GM18951 (cell line): Measurements from ENCODE around the gene RPL28.

Experiments used
- POLR2A ChIP-seq: IDR thresholded peaks from 4 replicates; pipeline ENCODE4 v1.6.1; 2011; ENCODE audit warnings: mild to moderate bottlenecking; ENCODE audit not compliant: insufficient read length, insufficient read depth; ENCODE audit errors: extremely low read depth
- in situ Hi-C: fragments of 300-500 bp; cut with MboI; formaldehyde crosslinking; loops from one replicate; pipeline ENCODE4 v1.12.0; 2022; ENCODE audit warnings: low sequenced_read_pairs, mixed read lengths, inconsistent platforms; ENCODE audit not compliant: unreplicated experiment

The RPL28 gene

DNA sequence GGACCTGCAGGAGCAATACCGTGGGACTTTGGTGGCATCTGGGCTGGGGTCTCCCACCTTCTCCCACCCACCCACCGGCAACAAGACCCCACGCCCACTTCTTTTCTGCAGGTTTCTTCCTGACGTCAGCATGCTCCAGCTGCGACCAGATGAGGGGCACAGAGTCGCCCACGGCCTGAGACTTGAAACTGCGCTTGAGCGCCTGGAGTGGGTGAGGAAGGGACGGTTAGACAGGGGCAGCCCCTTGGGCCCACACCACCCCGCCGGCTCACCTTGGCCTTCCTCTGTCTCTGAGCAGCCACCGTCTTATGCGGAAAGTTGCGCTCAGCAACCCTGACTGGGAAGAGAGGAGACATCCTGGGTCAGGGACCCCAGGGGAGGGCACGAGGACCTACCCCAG, 24.8 kb upstream of the RPL28 start:
- TF ChIP-seq POLR2A: no peak
- in situ Hi-C loops: no loop called here

DNA sequence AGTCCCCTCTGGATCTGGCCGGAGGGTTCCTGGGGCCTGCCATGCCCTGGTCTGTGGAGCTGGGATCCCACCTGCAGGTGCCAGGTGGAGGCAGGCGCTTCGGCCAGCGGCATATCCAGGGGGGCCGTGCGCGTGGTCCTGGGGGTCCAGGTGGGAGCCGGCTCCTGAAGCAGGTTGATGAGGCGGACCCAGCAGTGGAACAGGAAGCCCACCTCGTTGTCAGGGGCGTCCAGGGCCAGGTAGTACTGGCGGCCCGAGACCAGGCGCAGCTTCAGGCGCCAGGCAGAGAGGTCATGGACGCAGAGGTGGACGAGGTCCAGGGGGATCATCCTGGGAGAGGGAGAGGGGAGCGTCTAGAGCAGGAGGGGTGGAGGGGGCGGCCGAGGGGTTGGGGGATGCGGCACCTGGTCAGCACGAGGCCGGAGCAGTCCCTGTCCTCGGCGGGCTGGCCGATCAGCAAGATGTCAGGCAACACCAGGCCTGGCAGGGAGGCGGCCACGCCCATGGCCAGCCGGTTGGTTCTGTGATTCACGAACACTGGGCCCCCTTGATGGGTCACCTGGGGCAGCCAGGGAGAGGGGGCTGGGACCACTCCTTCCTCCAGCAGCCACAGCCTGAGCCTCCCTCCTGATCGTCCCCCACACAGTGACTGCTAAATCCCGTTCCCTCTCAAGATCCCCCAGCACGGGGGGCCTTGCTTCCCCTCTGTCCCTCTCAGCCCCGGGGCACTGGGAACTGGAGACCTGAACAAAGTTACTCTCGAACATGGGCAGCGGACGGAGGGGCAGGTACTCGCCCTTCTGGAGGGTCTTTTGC, 23.4 kb upstream of the RPL28 start:
- in situ Hi-C loops: no loop called here

DNA sequence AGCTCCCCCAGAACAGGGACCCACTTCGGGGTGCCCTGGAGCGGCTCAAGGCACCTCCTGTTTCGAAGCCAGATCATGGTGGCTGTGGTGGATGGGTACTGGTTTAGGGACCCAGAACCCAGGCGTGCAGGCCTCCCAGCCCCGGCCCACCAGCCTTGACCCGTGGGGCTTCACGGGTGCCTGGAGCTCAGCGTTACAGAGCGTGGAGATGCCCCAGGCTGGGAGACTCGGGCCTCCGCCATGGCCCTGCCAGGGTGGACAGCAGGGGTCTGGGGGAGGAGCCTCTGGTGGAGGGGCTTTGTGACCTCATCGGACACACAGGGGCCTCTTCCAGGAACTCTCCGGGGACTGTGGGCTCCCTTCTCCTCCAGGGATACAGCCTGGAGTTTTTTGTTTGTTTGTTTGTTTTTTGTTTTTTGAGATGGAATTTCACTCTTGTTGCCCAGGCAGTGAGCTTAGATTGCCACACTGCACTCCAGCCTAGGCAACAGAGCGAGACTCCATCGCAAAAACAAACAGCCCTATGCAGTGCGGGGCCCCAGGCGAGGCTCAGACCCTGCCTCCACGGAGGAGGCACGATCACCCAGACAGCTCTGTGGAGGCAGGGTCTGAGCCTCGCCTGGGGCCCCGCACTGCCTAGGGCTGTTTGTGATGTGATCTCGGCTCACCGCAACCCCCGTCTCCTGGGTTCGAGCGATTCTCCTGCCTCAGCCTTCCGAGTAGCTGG, 22.6 kb upstream of the RPL28 start, which contains the start of gene GARIN5B:
Gene GARIN5B, minus strand, starts transcription at position 271 of the 727 bp plus-strand sequence. Its CDS starts 194 bp downstream, at position 77.
- in situ Hi-C loops: no loop called here
- TF ChIP-seq POLR2A: no peak

More for the DNA sequence above, 23.4 kb upstream of the RPL28 start:
- no peak for TF ChIP-seq POLR2A

GRCh38 chr19:55365245-55365644, 20.5 kb upstream of the RPL28 start:
- no peak for TF ChIP-seq POLR2A
- in situ Hi-C loops: no loop called here

DNA sequence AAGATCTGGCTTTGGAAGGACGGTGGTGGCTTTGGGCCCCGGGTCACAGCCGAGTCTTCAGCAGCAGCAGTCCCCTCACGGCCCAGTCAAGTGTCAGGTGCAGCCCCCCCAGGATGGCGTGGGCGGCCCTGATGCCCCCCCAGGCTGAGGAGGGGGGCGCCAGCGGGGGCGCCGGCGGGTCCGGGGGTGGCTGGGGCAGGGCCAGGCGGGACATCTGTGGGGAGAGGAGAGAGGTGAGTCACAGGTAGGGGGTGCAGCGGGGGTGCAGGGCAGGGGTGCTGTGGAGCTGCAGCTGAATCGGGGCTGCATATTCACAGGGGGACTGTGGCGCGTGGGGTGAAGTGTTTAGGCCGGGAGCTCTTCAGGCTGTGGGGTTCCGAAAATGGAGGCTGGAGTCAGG, 19.8 kb upstream of the RPL28 start:
- in situ Hi-C loops: no loop called here
- TF ChIP-seq POLR2A: no peak

DNA sequence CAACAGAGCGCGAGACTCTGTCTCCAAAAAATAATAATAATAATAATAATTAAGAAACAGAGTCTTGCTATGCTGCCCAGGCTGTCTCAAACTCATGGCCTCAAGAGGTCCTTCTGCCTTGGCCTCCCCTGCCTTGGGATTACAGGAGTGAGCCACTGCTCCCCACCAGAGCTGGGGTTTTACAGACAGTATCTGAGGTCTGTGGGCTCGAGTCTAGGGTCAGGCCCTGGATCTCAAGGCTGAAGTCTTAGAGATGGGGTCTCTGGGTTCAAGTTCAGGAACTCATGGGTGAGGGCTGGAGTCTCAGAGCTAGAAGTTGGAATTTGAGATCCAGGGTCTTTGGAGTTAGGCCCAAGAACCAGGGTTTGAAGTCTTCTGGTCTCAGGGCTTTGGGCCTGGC, 18.9 kb upstream of the RPL28 start:
- TF ChIP-seq POLR2A: no peak
- in situ Hi-C loops: no loop called here

- no peak for TF ChIP-seq POLR2A
Observed at GRCh38 chr19:55368106-55368505, 17.6 kb upstream of the RPL28 start.

GRCh38 chr19:55368701-55369563, 16.8 kb upstream of the RPL28 start:
- TF ChIP-seq POLR2A: no peak
- in situ Hi-C loops: no loop called here

More at GRCh38 chr19:55368106-55368505, 17.6 kb upstream of the RPL28 start:
- in situ Hi-C loops: no loop called here

DNA sequence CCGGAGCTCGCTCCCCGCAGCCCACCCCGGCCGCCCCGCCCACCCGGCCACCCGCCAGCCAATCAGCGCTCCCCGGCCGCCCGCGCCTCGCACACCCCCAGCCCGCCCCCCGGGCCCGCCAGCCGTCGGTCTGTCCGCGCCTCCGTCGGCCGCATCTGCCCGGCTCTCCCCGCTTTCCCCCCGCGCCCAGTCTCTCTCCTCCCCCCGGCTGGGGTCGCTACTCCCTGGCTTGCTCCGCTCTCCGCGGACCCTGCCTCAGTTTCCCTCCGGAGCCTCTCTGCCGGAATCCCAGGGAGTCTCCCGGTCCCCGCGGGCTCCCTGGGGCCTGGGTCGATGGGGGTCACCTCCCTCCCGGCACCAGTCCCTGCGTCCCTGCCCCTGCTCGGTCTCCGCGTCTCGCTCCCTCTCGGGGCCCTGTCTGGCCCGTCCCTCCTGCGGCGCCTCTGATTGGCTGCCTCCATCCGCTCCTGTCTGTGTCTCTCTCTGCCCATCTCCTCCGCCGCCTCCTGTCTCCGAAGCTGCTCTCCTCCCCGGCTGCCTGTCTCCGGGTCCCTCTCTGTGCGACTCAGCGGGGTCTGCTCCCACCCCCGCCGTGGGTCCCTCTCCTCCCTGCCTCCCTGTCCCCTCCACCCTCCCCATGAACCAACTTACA, 16.0 kb upstream of the RPL28 start:
- in situ Hi-C loops: no loop called here
- no peak for TF ChIP-seq POLR2A

- in situ Hi-C loops: no loop called here
- TF ChIP-seq POLR2A: no peak
Observed at GRCh38 chr19:55370305-55370988, 15.3 kb upstream of the RPL28 start, which contains the start of gene IL11. TSS of gene IL11 (minus strand) at chr19:55370463. CDS start at chr19:55370310, 153 bp downstream.

DNA sequence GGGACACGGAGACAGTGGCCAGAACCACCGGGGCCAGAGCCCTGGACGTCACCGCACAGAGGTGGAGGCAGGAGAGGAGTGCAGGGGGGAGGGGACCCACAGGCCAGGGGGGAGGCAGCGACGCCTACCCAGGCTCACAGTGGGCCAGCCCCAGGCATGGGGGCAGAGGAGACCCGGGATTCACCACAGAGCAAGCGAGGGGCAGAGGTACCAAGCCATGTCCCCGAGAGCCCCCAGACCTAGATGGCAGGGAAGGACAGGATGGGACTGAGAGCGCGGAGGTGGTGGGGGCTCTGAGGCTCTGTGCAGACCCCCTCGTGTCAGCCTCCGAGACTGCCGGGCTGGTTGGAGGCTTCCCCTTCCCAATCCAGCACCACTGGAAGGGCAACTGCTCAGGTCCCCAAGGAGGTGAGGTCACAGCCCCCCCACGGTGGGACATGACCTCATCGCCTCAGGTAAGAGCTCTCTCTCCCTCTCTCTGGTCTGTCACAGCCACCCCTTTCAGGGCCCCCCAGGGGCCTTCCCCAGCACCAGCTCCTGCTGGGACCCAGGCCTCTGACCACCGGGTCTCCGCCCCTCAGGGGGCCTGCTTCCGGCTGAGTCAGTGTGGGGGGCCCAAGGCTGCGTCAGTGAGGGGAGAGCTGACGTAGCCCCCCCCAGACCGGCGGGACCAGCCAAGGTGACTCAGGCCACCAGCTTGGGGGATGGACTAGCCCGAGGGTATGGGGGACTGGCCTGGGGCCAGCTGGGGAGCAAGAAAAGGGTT, 13.2 kb upstream of the RPL28 start:
- TF ChIP-seq POLR2A: no peak
- in situ Hi-C loops: no loop called here
